ENCODE results near the gene UNC119B.

UNC119B gene

GRCh38 chr12:120760349-120761254 is 50.3 kb downstream of the UNC119B start:
- peak overlapping the region; percentile 57 for H3K4me3 Mint-ChIP-seq
- H3K27ac Mint-ChIP-seq: peak overlapping the region; percentile 70
- peaks cover 25% of the 10 kb centered on the region for H3K4me1 Mint-ChIP-seq
- H3K36me3 Mint-ChIP-seq: peaks cover 5% of the 10 kb centered on the region
- no peaks in the 10 kb centered on the region for H3K9me3 Mint-ChIP-seq
- H3K27me3 Mint-ChIP-seq: no peaks in the 10 kb centered on the region

GRCh38 chr12:120761519-120761934 is 51.3 kb downstream of the UNC119B start:
- Mint-ChIP-seq H3K36me3 (peaks cover 5% of the 10 kb centered on the region), H3K4me3 (no peak overlapping the region)

GRCh38 chr12:120762086-120762485 is 51.8 kb downstream of the UNC119B start:
- Mint-ChIP-seq H3K4me3 (peak overlapping the region; percentile 47), H3K9me3 (no peaks in the 10 kb centered on the region), H3K4me1 (peaks cover 25% of the 10 kb centered on the region), H3K27ac (no peak overlapping the region), H3K27me3 (no peaks in the 10 kb centered on the region), H3K36me3 (peaks cover 5% of the 10 kb centered on the region)

More at GRCh38 chr12:120761519-120761934, 51.3 kb downstream of the UNC119B start:
- peaks cover 25% of the 10 kb centered on the region for H3K4me1 Mint-ChIP-seq
- no peaks in the 10 kb centered on the region for H3K9me3 Mint-ChIP-seq
- no peaks in the 10 kb centered on the region for H3K27me3 Mint-ChIP-seq
- H3K27ac Mint-ChIP-seq: no peak overlapping the region

GRCh38 chr12:120763250-120763649 is 53.0 kb downstream of the UNC119B start:
- peaks cover 8% of the 10 kb centered on the region for H3K36me3 Mint-ChIP-seq
- H3K27me3 Mint-ChIP-seq: no peaks in the 10 kb centered on the region
- H3K9me3 Mint-ChIP-seq: no peaks in the 10 kb centered on the region
- H3K4me3 Mint-ChIP-seq: no peak overlapping the region
- H3K27ac Mint-ChIP-seq: no peak overlapping the region
- peaks cover 25% of the 10 kb centered on the region for H3K4me1 Mint-ChIP-seq

- no peak overlapping the region for H3K4me3 Mint-ChIP-seq
- no peak overlapping the region for H3K27ac Mint-ChIP-seq
- H3K27me3 Mint-ChIP-seq: no peaks in the 10 kb centered on the region
- peaks cover 21% of the 10 kb centered on the region for H3K4me1 Mint-ChIP-seq
- H3K9me3 Mint-ChIP-seq: no peaks in the 10 kb centered on the region
- H3K36me3 Mint-ChIP-seq: peaks cover 12% of the 10 kb centered on the region
Observed at GRCh38 chr12:120764816-120765215, 54.6 kb downstream of the UNC119B start.

GRCh38 chr12:120766566-120766965 is 56.3 kb downstream of the UNC119B start:
- peaks cover 16% of the 10 kb centered on the region for H3K36me3 Mint-ChIP-seq
- H3K9me3 Mint-ChIP-seq: no peaks in the 10 kb centered on the region
- H3K27ac Mint-ChIP-seq: no peak overlapping the region
- H3K4me1 Mint-ChIP-seq: peaks cover 14% of the 10 kb centered on the region
- H3K4me3 Mint-ChIP-seq: no peak overlapping the region
- no peaks in the 10 kb centered on the region for H3K27me3 Mint-ChIP-seq

GRCh38 chr12:120767071-120768024 is 57.1 kb downstream of the UNC119B start:
- H3K36me3 Mint-ChIP-seq: peaks cover 15% of the 10 kb centered on the region

GRCh38 chr12:120771097-120771496 is 60.8 kb downstream of the UNC119B start:
- Mint-ChIP-seq H3K36me3 (peaks cover 18% of the 10 kb centered on the region), H3K9me3 (no peaks in the 10 kb centered on the region), H3K4me3 (no peak overlapping the region), H3K4me1 (peaks cover 28% of the 10 kb centered on the region), H3K27ac (no peak overlapping the region), H3K27me3 (no peaks in the 10 kb centered on the region)

More at GRCh38 chr12:120767071-120768024, 57.1 kb downstream of the UNC119B start:
- Mint-ChIP-seq H3K9me3 (no peaks in the 10 kb centered on the region), H3K4me3 (no peak overlapping the region), H3K4me1 (peaks cover 9% of the 10 kb centered on the region), H3K27me3 (no peaks in the 10 kb centered on the region), H3K27ac (peak overlapping the region; percentile 30)
